ENCODE measurements around the gene PTGS2. TPM values are rescaled to one million over a fixed set of nuclear protein-coding genes. Genes with fewer than 3 reads are reported as not detected.
A peak's percentile ranks its signal among the peaks of the same experiment; 100 is the strongest.
"Not testable (repeated sequence)": the region's sequence is repeated elsewhere in the genome, so short reads cannot be mapped to it uniquely, and the experiment has no call there.

Gene PTGS2
- total and polyA plus RNA-seq, 9 of the 15 experiments (the other 6 are each of a cell fraction or from before 2014, with no cell fraction given): 0.01 TPM; not detected in 8

DNA sequence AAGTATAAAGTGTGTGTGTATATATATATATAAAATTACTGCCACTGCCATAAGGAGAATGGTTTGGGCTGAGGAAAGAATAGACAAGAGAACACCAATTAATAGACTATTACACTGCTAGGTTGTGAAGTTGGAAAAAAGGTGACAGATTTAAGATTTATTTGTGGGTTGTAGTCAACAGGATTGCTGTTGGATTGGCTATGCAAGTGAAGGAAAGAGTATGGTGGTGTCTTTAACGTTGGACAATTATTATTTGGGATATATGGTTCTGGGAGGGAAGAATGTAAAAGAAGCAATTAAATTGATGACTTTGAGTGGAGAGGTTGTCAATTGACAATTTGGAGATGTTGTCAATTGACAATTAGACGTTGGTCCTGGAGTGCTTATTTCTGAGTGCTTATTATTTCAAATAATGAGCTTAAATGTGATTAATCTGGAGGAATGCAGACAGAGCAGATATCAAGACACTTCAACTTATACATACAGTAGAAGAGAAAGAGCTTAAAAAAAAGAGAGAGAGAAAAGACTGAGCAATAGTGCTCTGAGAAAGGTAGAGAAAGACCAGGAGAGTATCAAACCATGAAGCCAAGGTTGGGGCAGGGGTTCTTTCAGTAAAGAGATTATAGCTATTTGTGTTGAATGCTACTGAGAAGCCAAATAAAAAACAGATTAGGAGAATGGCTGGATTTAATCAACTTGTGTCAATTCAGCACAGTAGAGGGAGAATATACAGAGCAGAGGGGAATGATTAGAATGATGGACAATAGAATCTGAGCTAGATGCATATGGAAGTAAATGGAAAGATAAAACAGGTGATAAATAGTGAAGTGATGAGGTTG is 9.7 kb downstream of the PTGS2 start (continued):
- TF ChIP-seq, protein P1, sequence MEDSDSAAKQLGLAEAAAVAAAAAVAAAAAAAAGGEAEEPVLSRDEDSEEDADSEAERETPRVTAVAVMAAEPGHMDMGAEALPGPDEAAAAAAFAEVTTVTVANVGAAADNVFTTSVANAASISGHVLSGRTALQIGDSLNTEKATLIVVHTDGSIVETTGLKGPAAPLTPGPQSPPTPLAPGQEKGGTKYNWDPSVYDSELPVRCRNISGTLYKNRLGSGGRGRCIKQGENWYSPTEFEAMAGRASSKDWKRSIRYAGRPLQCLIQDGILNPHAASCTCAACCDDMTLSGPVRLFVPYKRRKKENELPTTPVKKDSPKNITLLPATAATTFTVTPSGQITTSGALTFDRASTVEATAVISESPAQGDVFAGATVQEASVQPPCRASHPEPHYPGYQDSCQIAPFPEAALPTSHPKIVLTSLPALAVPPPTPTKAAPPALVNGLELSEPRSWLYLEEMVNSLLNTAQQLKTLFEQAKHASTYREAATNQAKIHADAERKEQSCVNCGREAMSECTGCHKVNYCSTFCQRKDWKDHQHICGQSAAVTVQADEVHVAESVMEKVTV (CRISPR knock-in tag; IDR thresholded peaks at IDR 0.05): no peak
- no peak for TF ChIP-seq EP400 (IDR thresholded peaks at IDR 0.05)
- no peak for TF ChIP-seq BHLHE40 (IDR thresholded peaks at IDR 0.05; ENCODE audit: low read length)
- TF ChIP-seq TOE1 (IDR thresholded peaks at IDR 0.05; ENCODE audit: borderline replicate concordance): no peak
- TF ChIP-seq TOE1 (CRISPR knock-in tag; IDR thresholded peaks at IDR 0.05; ENCODE audit: borderline replicate concordance, low read depth): no peak
- no peak for TF ChIP-seq ARID2 (IDR thresholded peaks at IDR 0.05)

DNA sequence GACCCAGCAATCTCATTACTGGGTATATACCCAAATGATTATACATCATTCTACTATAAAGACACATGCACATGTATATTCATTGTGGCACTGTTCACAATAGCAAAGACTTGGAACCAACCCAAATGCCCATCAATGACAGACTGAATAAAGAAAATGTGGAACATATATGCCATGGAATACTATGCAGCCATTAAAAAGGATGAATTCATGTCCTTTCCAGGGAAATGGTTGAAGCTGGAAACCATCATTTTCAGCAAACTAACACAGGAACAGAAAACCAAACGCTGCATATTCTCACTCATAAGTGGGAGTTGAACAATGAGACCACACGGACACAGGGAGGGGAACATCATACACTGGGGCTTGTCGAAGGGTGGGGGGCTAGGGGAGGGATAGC is 10.4 kb downstream of the PTGS2 start:
- DNase-seq (ENCODE audit: extremely low read depth in 1 of 4, low spot score in 3 of 4); H3K4me2 ChIP-seq (ENCODE audit: insufficient read depth, low read length); H3K36me3 ChIP-seq (ENCODE audit: control insufficient read depth, insufficient read depth, low read length); H2AFZ ChIP-seq (ENCODE audit: low read depth, low read length); H3K4me3 ChIP-seq; POLR2A ChIA-PET; H3K27me3 ChIP-seq (ENCODE audit: control insufficient read depth in 2 of 2, insufficient read depth in 2 of 2, low read length in 2 of 2); H3K27ac ChIP-seq (ENCODE audit: extremely low read depth, low read depth, low read length); H3K9ac ChIP-seq (ENCODE audit: insufficient read depth in 1 of 2, low read depth in 2 of 2, low read length in 2 of 2); BruUV-seq (replicated peaks); intact Hi-C loops (cut with micrococcal nuclease); FAIRE-seq; H3K9me1 ChIP-seq (ENCODE audit: control insufficient read depth, insufficient read depth, low read length); H4K20me1 ChIP-seq (replicated peaks; ENCODE audit: control insufficient read depth, insufficient read depth, low read length); H3K9me3 ChIP-seq (replicated peaks; ENCODE audit: control insufficient read depth, insufficient read depth, low read depth, low read length); H3K4me1 ChIP-seq (replicated peaks in 1 of 2; ENCODE audit: control insufficient read depth in 2 of 2, insufficient read depth in 2 of 2, low read length in 2 of 2); H3K79me2 ChIP-seq (ENCODE audit: control insufficient read depth, insufficient read depth, low read length); ATAC-seq; CTCF ChIA-PET (ENCODE audit: low intra/inter-chr PET ratio); in situ Hi-C loops (cut with MboI): not testable (repeated sequence)
- peak; percentile 50 for TF ChIP-seq ZNF146 (CRISPR knock-in tag; IDR thresholded peaks at IDR 0.05; ENCODE audit: unreplicated experiment)
- WGBS (ENCODE audit: insufficient coverage, low coverage, missing lambda C conversion rate): 2% methylated on average over 3 of the region's 3 CpGs
